ENCODE measurements around the gene PDE10A. TPM values are rescaled to one million over a fixed set of nuclear protein-coding genes. Genes with fewer than 3 reads are reported as not detected.
"Not testable (repeated sequence)": the region's sequence is repeated elsewhere in the genome, so short reads cannot be mapped to it uniquely, and the experiment has no call there.

PDE10A gene
- total and polyA plus RNA-seq, 9 donors = 5.5 to 10.9 (median 8.0) TPM

DNA sequence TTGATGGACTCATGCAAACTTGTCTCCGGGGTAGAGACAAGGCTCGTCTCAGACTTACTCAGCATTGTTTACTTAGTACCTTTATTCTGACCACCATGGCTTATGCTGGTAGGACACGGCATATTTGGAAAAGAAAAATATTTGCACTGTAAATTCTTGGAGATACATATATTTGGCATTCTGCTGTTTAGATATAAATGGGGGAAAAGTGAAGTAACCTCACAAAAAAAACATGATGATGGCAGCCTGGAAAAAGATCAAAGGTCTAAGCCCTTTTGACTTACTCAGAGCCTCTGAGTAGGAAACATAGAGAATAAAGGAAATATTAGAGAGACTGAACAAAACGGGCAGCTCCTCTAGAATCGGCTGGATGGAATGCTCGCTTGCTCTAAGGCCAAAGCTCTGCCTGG is 32.5 kb downstream of the PDE10A start:
- Histone ChIP-seq H3K27ac (ENCODE audit: low read length) (no peak overlapping the region), H3K27me3 (ENCODE audit: control insufficient read depth, insufficient read depth, low read length) (no peaks in the 10 kb centered on the region), H3K4me1 (ENCODE audit: control insufficient read depth, insufficient read depth, low read length) (peaks cover 3% of the 10 kb centered on the region), H3K9me3 (replicated peaks; ENCODE audit: control insufficient read depth, low read depth, low read length) (no peaks in the 10 kb centered on the region), H3K4me3 (ENCODE audit: low read length) (no peak overlapping the region), H3K36me3 (ENCODE audit: control insufficient read depth, insufficient read depth, low read length) (no peaks in the 10 kb centered on the region)
- no CpG with 5 or more reads among the region's 6 CpGs for WGBS (ENCODE audit: insufficient coverage)
- no peak for DNase-seq

DNA sequence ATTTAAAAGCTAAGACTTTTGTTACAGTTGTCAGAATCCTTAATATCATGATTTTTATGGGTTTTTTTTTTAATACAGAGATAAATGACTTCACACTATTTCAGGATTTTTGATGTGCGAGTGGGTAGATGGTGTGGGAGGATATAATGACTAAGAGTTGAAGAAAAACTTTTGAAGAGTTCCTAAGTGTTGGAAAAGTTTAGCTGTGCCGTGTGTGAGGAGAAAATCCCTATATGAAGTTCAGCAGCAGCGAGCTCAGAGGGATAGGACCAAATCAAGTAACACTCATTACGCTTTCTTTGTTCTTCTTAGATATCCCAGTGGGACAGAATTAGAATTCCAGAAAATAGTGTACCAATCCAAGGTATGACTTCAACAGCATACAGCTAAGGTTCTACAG is 34.1 kb downstream of the PDE10A start:
- Histone ChIP-seq H3K27me3 (ENCODE audit: control insufficient read depth, insufficient read depth, low read length) (no peaks in the 10 kb centered on the region), H3K4me3 (ENCODE audit: low read length) (no peak overlapping the region), H3K36me3 (ENCODE audit: control insufficient read depth, insufficient read depth, low read length) (no peaks in the 10 kb centered on the region), H3K9me3 (replicated peaks; ENCODE audit: control insufficient read depth, low read depth, low read length) (no peaks in the 10 kb centered on the region), H3K27ac (ENCODE audit: low read length) (no peak overlapping the region), H3K4me1 (ENCODE audit: control insufficient read depth, insufficient read depth, low read length) (peaks cover 2% of the 10 kb centered on the region)
- no peak for DNase-seq
- WGBS (ENCODE audit: insufficient coverage) = 81% methylated on average over 3 of the region's 4 CpGs

DNA sequence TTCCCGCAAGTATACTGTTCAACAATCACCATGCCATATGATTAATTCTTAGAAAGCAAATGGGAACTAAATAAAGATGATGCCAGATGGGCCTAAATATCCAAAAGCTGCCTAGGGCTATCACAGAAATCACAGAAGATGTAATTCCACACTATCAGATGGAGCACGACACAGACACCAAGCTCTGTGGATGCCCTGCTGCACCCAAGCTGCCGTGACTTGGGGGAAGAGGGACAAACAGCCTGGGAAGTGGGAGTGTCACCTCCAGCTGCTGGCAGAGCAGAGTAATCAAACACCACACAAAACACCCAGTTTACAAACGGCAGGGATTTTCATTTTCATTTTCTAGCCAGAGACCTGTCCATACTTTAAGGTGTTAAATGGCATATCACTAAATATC is 35.7 kb downstream of the PDE10A start:
- Histone ChIP-seq H3K9me3 (replicated peaks; ENCODE audit: control insufficient read depth, low read depth, low read length) (no peaks in the 10 kb centered on the region), H3K4me1 (ENCODE audit: control insufficient read depth, insufficient read depth, low read length) (no peaks in the 10 kb centered on the region), H3K27me3 (ENCODE audit: control insufficient read depth, insufficient read depth, low read length) (no peaks in the 10 kb centered on the region), H3K36me3 (ENCODE audit: control insufficient read depth, insufficient read depth, low read length) (no peaks in the 10 kb centered on the region), H3K27ac (ENCODE audit: low read length) (no peak overlapping the region), H3K4me3 (ENCODE audit: low read length) (no peak overlapping the region)
- no peak for DNase-seq
- WGBS (ENCODE audit: insufficient coverage) = 62% methylated on average over 3 of the region's 4 CpGs

DNA sequence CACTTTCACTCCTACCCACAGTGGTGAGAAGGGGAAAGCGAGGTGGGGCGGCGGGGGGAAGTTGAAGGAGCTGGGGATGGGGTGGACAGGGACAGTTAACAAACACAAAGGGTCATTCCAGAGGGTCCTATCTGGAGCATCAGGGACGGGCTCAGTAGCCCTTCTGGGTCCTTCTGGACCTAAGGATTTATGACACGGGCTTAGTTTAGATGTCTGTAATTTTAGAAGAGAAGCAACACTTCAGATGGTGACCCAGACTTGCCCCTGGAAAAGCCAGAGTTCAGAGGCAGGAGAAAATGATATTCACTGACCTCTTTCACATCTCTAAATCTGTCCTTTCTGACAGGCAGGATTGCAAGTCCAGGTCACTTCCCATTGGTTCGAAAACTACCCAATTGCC is 36.3 kb downstream of the PDE10A start:
- no CpG with 5 or more reads among the region's 6 CpGs for WGBS (ENCODE audit: insufficient coverage)
- Histone ChIP-seq H3K27me3 (ENCODE audit: control insufficient read depth, insufficient read depth, low read length) (no peaks in the 10 kb centered on the region), H3K36me3 (ENCODE audit: control insufficient read depth, insufficient read depth, low read length) (no peaks in the 10 kb centered on the region), H3K27ac (ENCODE audit: low read length) (no peak overlapping the region), H3K4me1 (ENCODE audit: control insufficient read depth, insufficient read depth, low read length) (no peaks in the 10 kb centered on the region), H3K9me3 (replicated peaks; ENCODE audit: control insufficient read depth, low read depth, low read length) (no peaks in the 10 kb centered on the region), H3K4me3 (ENCODE audit: low read length) (no peak overlapping the region)
- DNase-seq = no peak

DNA sequence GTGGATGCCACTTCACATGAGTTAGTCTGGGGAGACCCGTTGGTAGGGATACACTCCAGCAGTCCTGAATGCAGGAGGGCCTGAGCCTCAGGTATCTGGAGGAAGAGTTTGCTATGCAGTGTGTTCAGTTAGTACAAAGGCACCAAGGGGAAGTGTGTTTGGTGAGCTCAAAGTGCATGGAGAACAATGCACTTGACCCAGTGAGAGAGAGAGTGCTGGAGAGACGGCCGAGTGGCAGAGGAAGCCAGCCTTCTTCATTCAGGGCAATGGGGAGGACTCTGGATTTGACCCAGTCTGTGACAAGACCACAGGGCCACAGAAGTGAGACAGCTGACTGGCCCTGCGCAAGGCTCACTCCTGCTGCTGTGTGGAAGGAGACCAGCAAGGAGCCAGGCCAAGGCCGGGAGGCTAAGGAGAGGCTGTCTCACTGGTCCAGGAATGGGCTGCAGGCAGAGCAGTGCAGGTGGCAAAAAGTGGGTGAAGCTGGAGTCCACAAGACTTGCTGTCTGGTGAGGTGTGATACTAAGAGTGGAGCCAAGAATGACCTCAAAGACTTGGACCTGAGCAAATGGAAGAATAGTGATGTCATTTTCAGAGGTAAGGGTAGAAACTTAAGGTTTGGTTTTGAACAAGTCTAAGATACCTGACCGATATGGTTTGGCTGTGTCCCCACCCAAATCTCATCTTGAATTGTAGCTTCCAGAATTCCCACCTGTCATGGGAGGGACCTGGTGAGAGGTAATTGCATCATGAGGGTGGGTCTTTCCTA is 38.0 kb downstream of the PDE10A start:
- H3K36me3 ChIP-seq (ENCODE audit: control insufficient read depth, insufficient read depth, low read length) = no peaks in the 10 kb centered on the region
- no peaks in the 10 kb centered on the region for H3K27me3 ChIP-seq (ENCODE audit: control insufficient read depth, insufficient read depth, low read length)
- no peaks in the 10 kb centered on the region for H3K9me3 ChIP-seq (replicated peaks; ENCODE audit: control insufficient read depth, low read depth, low read length)
- no peak overlapping the region for H3K27ac ChIP-seq (ENCODE audit: low read length)
- DNase-seq = no peak
- WGBS (ENCODE audit: insufficient coverage) = 88% methylated on average over 5 of the region's 6 CpGs
- no peak overlapping the region for H3K4me3 ChIP-seq (ENCODE audit: low read length)
- H3K4me1 ChIP-seq (ENCODE audit: control insufficient read depth, insufficient read depth, low read length) = no peaks in the 10 kb centered on the region

DNA sequence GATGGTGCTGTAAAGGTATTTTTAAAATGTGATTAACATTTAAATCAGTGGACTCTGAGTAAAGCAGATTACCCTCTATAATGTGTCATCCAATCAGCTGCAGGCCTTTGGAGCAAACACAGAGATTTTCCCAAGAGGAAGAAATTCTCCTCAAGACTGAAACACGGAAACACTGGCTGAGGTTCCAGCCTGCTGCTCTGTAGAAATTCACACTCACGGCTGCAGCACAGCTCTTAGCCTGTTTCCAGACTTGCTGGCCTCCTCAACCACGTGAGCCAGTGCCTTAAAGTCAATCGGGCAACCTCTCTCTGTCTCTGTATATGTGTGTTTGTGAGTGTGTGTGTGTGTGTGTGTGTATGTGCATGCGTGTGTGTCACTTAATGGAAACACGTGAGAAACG is 41.1 kb downstream of the PDE10A start:
- 57% methylated on average over 2 of the region's 7 CpGs for WGBS (ENCODE audit: insufficient coverage)
- Histone ChIP-seq H3K9me3 (replicated peaks; ENCODE audit: control insufficient read depth, low read depth, low read length) (no peaks in the 10 kb centered on the region), H3K27me3 (ENCODE audit: control insufficient read depth, insufficient read depth, low read length) (no peaks in the 10 kb centered on the region), H3K4me3 (ENCODE audit: low read length) (no peak overlapping the region), H3K27ac (ENCODE audit: low read length) (no peak overlapping the region), H3K36me3 (ENCODE audit: control insufficient read depth, insufficient read depth, low read length) (no peaks in the 10 kb centered on the region), H3K4me1 (ENCODE audit: control insufficient read depth, insufficient read depth, low read length) (no peaks in the 10 kb centered on the region)
- peak; percentile 53 for DNase-seq

DNA sequence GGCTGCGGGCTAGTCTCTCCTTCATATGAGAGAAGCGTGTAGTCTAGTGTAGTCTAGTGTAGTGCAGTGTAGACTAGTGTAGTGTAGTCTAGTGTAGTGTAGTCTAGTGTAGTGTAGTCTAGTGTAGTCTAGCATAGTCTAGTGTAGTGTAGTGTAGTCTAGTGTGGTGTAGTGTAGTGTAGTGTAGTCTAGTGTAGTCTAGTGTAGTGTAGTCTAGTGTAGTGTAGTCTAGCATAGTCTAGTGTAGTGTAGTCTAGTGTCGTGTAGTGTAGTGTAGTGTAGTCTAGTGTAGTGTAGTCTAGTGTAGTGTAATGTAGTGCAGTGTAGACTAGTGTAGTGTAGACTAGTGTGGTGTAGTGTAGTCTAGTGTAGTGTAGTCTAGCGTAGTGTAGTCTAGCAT is 44.1 kb downstream of the PDE10A start:
- DNase-seq; H3K27me3 ChIP-seq (ENCODE audit: control insufficient read depth, insufficient read depth, low read length); H3K4me1 ChIP-seq (ENCODE audit: control insufficient read depth, insufficient read depth, low read length); H3K4me3 ChIP-seq (ENCODE audit: low read length); H3K9me3 ChIP-seq (replicated peaks; ENCODE audit: control insufficient read depth, low read depth, low read length); H3K27ac ChIP-seq (ENCODE audit: low read length); H3K36me3 ChIP-seq (ENCODE audit: control insufficient read depth, insufficient read depth, low read length): not testable (repeated sequence)
- 89% methylated on average over 4 of the region's 4 CpGs for WGBS (ENCODE audit: insufficient coverage)

DNA sequence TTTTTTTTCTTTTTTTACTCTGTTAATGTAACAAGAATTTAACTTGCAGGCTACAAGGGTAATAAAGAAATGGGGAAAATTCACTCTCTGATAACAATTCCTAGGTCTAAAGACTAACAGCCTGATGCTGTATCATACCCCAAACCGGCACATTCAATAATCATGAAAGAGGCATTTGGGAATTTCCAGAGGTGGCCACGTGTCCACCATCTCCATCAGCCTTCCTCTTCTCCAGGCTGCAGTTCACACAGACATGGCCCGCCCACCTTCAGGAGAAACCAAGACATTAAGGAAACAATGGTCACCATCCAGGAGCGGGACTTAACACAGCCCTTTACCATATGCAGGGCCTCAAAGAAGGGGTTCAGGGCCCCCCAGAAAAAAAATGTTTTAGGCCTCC is 44.8 kb downstream of the PDE10A start:
- Histone ChIP-seq H3K4me1 (ENCODE audit: control insufficient read depth, insufficient read depth, low read length) (no peaks in the 10 kb centered on the region), H3K27ac (ENCODE audit: low read length) (no peak overlapping the region), H3K4me3 (ENCODE audit: low read length) (no peak overlapping the region), H3K27me3 (ENCODE audit: control insufficient read depth, insufficient read depth, low read length) (no peaks in the 10 kb centered on the region), H3K9me3 (replicated peaks; ENCODE audit: control insufficient read depth, low read depth, low read length) (no peaks in the 10 kb centered on the region), H3K36me3 (ENCODE audit: control insufficient read depth, insufficient read depth, low read length) (no peaks in the 10 kb centered on the region)
- DNase-seq = no peak
- WGBS (ENCODE audit: insufficient coverage) = 92% methylated on average over 2 of the region's 4 CpGs

DNA sequence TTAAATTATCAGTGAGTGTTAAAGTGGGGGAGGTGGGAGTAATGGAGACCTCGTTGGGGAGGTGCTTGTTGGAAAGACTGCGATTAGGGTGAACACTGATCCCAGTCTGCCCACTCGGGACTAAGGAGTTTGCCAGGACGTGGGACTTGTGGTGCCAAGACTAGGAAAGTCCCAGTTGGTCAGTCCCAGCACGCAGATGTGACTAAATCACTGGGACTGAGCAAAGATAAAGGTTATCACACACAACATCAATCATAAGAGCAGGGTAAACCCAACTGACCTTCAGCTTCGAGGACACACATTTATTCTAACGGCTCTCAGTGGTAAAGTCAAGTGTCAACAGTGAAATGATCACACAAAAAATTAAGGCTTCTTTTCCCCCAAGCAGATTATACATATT is 45.5 kb downstream of the PDE10A start:
- no peak overlapping the region for H3K27ac ChIP-seq (ENCODE audit: low read length)
- no peaks in the 10 kb centered on the region for H3K27me3 ChIP-seq (ENCODE audit: control insufficient read depth, insufficient read depth, low read length)
- H3K36me3 ChIP-seq (ENCODE audit: control insufficient read depth, insufficient read depth, low read length) = no peaks in the 10 kb centered on the region
- 100% methylated on average over 2 of the region's 7 CpGs for WGBS (ENCODE audit: insufficient coverage)
- H3K9me3 ChIP-seq (replicated peaks; ENCODE audit: control insufficient read depth, low read depth, low read length) = no peaks in the 10 kb centered on the region
- DNase-seq = no peak
- no peaks in the 10 kb centered on the region for H3K4me1 ChIP-seq (ENCODE audit: control insufficient read depth, insufficient read depth, low read length)
- H3K4me3 ChIP-seq (ENCODE audit: low read length) = no peak overlapping the region

DNA sequence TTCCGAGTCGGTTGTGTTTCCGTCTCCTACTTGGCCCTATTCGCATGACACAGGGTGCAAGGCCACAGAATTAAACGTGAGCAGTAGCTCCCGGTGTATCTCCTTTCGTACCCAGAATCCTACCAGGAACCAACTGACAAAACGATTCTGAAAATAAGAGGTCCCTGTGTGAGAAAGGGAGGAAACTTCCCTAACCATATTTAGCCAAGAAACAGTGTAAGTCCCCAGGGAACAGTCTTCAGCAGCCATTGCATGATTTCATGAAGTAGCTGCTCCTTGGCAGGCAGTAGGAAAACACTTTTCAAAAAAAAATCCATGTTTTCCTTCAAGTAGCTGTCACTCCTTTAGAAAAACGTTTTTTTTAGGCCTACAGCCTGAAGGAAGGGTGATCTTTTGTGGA is 46.9 kb downstream of the PDE10A start:
- no peaks in the 10 kb centered on the region for H3K36me3 ChIP-seq (ENCODE audit: control insufficient read depth, insufficient read depth, low read length)
- no peaks in the 10 kb centered on the region for H3K27me3 ChIP-seq (ENCODE audit: control insufficient read depth, insufficient read depth, low read length)
- peak overlapping the region; percentile 2 for H3K4me3 ChIP-seq (ENCODE audit: low read length)
- H3K4me1 ChIP-seq (ENCODE audit: control insufficient read depth, insufficient read depth, low read length) = no peaks in the 10 kb centered on the region
- peak; percentile 94 for DNase-seq
- H3K27ac ChIP-seq (ENCODE audit: low read length) = peak overlapping the region; percentile 79
- no peaks in the 10 kb centered on the region for H3K9me3 ChIP-seq (replicated peaks; ENCODE audit: control insufficient read depth, low read depth, low read length)
- WGBS (ENCODE audit: insufficient coverage) = 45% methylated on average over 4 of the region's 9 CpGs

DNA sequence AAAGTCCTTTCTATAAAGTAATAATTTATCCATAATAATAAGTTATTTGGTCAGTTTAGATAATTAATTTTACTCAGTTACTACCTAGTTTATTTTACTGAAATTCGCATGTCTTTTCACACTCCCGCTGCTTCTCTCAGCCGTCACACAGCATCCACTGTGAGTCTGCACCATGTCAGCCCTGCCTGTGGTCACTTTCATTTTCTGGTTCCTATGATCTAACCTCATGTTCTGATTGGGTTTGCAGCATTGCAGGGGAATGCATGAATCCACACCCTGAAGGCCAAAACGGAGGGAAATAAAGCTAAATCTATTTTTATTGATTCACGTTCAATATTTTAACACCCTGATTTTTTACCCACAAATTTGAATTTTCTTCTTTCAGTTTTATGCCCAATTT is 47.4 kb downstream of the PDE10A start:
- H3K27me3 ChIP-seq (ENCODE audit: control insufficient read depth, insufficient read depth, low read length) = no peaks in the 10 kb centered on the region
- H3K4me1 ChIP-seq (ENCODE audit: control insufficient read depth, insufficient read depth, low read length) = no peaks in the 10 kb centered on the region
- H3K4me3 ChIP-seq (ENCODE audit: low read length) = peak overlapping the region; percentile 2
- WGBS (ENCODE audit: insufficient coverage) = 44% methylated on average over 1 of the region's 5 CpGs
- no peaks in the 10 kb centered on the region for H3K36me3 ChIP-seq (ENCODE audit: control insufficient read depth, insufficient read depth, low read length)
- no peaks in the 10 kb centered on the region for H3K9me3 ChIP-seq (replicated peaks; ENCODE audit: control insufficient read depth, low read depth, low read length)
- peak; percentile 76 for DNase-seq
- H3K27ac ChIP-seq (ENCODE audit: low read length) = peak overlapping the region; percentile 79

All from muscle of leg (tissue), 11 donors.